GM21381 (cell line): ENCODE measurements around the gene RAB22A.
"Not testable (repeated sequence)": the region's sequence is repeated elsewhere in the genome, so short reads cannot be mapped to it uniquely, and the experiment has no call there.

Experiments used
- ATAC-seq: cut with Tn5 transposase; IDR thresholded peaks from one replicate; pipeline ENCODE4 v1.9.1; 2021; ENCODE audit warnings: mild to moderate bottlenecking, moderate library complexity; ENCODE audit not compliant: unreplicated experiment

RAB22A gene

DNA sequence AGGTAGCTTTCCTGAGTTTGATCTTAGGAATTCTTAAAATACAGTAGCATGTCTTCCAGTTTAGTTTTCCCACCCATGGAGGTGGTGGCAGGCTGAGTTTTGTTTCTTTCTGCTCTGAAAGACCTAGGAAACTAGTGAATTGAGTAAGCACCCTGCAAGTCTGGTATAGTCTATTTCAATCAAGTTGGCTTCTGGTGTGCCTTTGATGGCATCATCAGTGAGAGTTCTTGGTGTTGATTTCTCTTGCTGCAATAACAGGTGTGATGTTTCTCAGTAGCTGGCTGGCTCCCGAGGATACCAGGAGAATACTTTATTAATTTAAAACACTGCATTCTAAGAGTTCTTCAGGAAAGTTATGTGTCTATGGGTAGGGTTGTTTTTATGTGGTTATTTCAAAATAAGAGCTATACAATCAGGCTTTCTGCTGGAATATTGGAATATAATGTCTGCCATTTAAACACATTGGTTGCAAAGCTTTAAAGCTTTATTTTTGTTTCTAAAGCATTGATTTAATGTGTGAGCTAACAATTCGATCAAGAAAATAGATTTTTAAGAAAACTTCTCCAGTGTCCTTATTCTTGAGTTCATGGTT lies 98.5 kb downstream of the RAB22A start:
- peak; percentile 57 for ATAC-seq

DNA sequence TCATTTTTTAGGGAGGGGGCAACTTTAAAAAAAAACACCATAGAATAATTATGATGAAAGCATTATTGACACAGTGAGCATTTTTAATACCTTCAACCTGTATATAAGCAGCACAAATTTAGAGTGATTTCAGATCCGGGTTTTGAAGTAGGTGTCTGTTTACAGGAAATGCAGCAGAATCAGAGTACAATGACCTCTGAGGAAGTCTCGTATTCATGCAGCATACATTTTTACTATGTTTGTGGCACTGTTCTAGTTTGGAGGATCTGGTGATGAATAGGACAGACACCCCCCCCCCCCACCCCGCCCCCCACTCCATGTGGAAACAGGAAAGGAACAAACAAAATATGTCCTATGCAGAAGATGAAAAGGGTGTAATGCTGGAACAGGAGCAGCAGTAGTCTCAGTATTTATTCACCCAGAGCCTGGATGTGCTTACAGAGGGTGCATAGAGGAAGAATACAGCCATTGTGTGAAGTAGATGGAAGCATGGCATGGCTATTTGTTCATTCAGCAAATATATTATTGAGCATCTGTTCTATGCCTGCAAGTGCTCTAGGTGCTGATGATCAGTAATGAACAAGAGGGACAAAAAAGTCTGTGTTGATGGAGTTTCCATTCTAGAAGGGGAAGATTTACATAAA lies 99.2 kb downstream of the RAB22A start:
- no peak for ATAC-seq

DNA sequence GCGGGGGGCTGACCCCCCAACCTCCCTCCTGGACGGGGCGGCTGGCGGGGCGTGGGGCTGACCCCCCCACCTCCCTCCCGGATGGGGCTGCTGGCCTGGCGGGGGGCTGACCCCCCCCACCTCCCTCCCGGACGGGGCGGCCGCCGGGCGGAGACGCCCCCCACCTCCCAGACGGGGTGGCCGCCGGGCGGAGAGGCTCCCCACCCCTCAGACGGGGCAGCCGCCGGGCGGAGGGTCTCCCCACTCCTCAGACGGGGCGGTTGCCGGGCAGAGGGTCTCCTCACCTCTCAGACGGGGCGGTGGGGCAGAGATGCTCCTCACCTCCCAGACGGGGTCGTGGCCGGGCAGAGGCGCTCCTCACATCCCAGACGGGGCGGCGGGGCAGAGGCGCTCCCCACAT lies 104.7 kb downstream of the RAB22A start:
- not testable (repeated sequence) for ATAC-seq

- ATAC-seq: not testable (repeated sequence)
Measured at GRCh38 chr20:58414786-58415185, 105.3 kb downstream of the RAB22A start.

- no peak for ATAC-seq
Measured at GRCh38 chr20:58416057-58416456, 106.5 kb downstream of the RAB22A start.

GRCh38 chr20:58416835-58417234 lies 107.3 kb downstream of the RAB22A start:
- ATAC-seq: no peak
